ENCODE measurements around the gene SHISA9. TPM values are rescaled to one million over a fixed set of nuclear protein-coding genes. Genes with fewer than 3 reads are reported as not detected.

The SHISA9 gene
- total RNA-seq, 2 experiments from 2014 or later, result not detected

DNA sequence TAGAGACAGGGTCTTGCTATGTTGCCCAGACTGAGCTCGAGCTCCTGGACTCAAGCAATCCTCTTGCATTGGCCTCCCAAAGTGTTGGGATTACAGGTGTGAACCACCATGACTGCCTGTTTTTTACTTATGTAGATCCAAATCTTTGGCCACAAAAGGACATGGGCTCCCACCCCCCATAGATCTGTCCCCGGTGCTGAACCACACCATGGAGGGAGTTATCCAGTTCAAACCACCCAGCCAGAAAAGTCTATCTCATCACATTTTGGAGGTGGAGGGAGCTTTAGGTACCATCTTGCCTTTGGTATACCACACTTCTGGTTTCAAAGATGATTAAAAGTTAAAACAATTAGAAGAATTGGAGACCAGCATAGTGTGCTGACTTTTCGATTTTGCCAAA, 26.2 kb downstream of the SHISA9 start:
- intact Hi-C loops (cut with micrococcal nuclease), result no loop called here
- Mint-ChIP-seq H3K4me1 (ENCODE audit: low read depth) (no peaks in the 10 kb centered on the region), H3K4me3 (no peak overlapping the region), H3K27ac (no peak overlapping the region), H3K27me3 (ENCODE audit: low read depth) (peaks cover 20% of the 10 kb centered on the region), H3K9me3 (no peaks in the 10 kb centered on the region), H3K36me3 (ENCODE audit: low read depth) (no peaks in the 10 kb centered on the region)
- CTCF ChIA-PET, result interaction anchor here (0.6 kb wide), 2 partner anchors 46 to 666 kb away, joined by 4 read pairs; no protein-coding TSS in a partner anchor
- DNase-seq, result no peak

DNA sequence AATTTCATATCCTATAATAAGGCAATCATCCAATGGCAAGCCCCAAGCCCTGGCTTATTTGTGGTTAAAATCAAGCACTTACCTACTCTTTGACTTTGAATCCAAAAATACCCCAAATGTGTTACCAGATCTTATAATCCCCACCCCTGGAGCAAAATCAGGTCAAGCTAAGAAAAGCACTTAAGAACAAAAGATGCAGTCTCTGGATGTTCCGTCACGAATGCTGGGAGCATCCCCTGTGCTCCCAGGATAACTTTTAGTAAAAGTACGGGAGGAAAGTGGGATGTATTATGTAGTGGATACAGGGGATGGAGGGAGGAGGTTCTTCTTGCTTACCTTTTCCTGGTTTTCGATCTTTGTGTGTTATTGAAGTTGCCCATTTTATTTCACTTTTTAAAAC, 29.5 kb downstream of the SHISA9 start:
- Mint-ChIP-seq H3K4me1 (ENCODE audit: low read depth) (no peaks in the 10 kb centered on the region), H3K27ac (no peak overlapping the region), H3K4me3 (no peak overlapping the region), H3K9me3 (no peaks in the 10 kb centered on the region), H3K27me3 (ENCODE audit: low read depth) (peaks cover 14% of the 10 kb centered on the region), H3K36me3 (ENCODE audit: low read depth) (no peaks in the 10 kb centered on the region)
- CTCF ChIA-PET, result no interaction called here
- no peak for DNase-seq
- intact Hi-C loops (cut with micrococcal nuclease), result no loop called here

DNA sequence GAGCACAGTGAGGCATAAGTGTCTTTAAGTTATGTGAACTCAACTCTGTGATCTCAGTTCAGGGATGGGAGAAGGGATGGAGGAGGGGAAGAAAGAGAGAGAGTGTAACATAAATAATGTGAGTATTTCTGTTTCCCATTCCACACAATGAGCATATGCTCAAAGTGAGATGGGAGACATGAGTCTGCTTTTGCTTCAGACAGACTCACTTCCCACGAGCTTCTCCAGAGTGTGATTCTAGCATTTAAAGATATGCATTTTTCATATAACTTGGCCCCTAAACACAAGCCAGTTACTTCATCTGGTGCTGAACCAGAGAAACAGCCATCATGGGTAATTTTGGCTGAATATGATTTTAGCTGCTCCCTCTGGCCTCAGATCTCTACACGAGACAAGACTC, 35.0 kb downstream of the SHISA9 start:
- CTCF ChIA-PET, result no interaction called here

DNA sequence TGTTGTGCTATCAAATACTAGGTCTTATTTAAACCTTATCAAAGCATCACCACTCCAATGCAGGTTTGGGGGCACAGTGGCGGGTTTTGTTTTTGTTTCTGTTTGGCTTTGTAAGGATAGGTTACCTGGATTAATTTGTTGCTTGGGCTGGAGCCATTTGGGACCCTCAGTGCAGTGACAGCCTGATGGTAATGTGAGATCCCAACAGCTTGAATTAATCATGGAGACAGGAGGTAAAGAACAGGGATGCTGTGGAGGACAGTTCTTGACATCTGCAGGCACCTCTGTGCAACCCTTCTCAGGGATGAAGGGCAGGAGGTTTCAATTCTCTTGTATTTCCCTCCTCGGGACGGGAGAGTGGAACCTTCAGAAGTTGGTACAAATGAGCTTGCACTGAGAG, 40.5 kb downstream of the SHISA9 start:
- no peak for DNase-seq
- Mint-ChIP-seq H3K9me3 (no peaks in the 10 kb centered on the region), H3K4me3 (no peak overlapping the region), H3K36me3 (ENCODE audit: low read depth) (no peaks in the 10 kb centered on the region), H3K27me3 (ENCODE audit: low read depth) (peaks cover 9% of the 10 kb centered on the region), H3K4me1 (ENCODE audit: low read depth) (no peaks in the 10 kb centered on the region), H3K27ac (no peak overlapping the region)
- intact Hi-C loops (cut with micrococcal nuclease), result no loop called here
- CTCF ChIA-PET, result interaction anchor here (1.0 kb wide), 1 partner anchor 34 kb away, joined by 3 read pairs; no protein-coding TSS in a partner anchor

More for the DNA sequence above, 35.0 kb downstream of the SHISA9 start:
- intact Hi-C loops (cut with micrococcal nuclease), result no loop called here
- Mint-ChIP-seq H3K36me3 (ENCODE audit: low read depth) (no peaks in the 10 kb centered on the region), H3K9me3 (no peaks in the 10 kb centered on the region), H3K27me3 (ENCODE audit: low read depth) (peaks cover 14% of the 10 kb centered on the region), H3K4me3 (no peak overlapping the region), H3K27ac (no peak overlapping the region), H3K4me1 (ENCODE audit: low read depth) (no peaks in the 10 kb centered on the region)
- no peak for DNase-seq

DNA sequence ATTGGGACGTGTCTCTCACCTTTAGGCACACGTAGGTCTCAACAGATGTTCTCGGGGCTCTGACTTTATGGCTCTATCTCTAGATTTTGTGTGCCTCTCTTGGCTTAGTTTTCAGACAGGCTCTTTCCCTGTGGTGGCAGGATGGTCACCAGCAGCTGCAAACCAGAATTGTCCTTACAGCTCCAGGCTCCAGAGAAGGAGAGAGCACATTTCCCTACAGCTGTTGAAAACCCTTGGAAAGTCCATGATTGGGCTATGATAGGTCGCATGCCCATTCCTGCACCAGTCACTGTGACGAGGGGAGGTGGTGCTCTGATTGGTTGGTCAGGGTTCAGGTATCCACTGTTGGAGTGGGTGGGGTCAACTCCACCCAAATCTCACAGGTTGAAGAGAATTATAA, 41.5 kb downstream of the SHISA9 start:
- intact Hi-C loops (cut with micrococcal nuclease), result no loop called here
- Mint-ChIP-seq H3K27ac (no peak overlapping the region), H3K4me1 (ENCODE audit: low read depth) (no peaks in the 10 kb centered on the region), H3K4me3 (no peak overlapping the region), H3K9me3 (no peaks in the 10 kb centered on the region), H3K27me3 (ENCODE audit: low read depth) (peaks cover 9% of the 10 kb centered on the region), H3K36me3 (ENCODE audit: low read depth) (no peaks in the 10 kb centered on the region)
- DNase-seq, result no peak
- CTCF ChIA-PET, result no interaction called here

DNA sequence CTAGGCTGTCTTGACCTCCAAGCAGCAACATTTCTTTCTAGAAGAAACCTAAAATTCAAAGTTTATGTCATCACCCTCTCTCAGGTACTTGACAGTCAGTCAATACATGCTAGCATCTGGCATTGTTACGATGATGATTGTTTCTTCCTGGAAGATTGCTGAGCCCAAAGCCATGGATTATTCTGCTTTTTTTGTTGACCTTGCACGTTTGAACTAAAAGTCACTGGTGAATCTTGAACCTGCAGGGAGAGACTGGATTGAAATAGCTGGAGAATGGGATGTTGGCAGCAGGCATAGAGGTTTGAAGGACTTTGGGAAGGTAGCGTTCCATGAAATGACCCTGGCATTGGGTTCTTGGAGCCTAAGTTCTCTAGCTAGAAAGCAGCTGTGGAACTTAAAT, 42.9 kb downstream of the SHISA9 start:
- Mint-ChIP-seq H3K27me3 (ENCODE audit: low read depth) (peaks cover 7% of the 10 kb centered on the region), H3K4me3 (no peak overlapping the region), H3K27ac (no peak overlapping the region), H3K36me3 (ENCODE audit: low read depth) (no peaks in the 10 kb centered on the region), H3K9me3 (no peaks in the 10 kb centered on the region), H3K4me1 (ENCODE audit: low read depth) (no peaks in the 10 kb centered on the region)
- intact Hi-C loops (cut with micrococcal nuclease), result no loop called here
- DNase-seq, result no peak
- CTCF ChIA-PET, result no interaction called here

DNA sequence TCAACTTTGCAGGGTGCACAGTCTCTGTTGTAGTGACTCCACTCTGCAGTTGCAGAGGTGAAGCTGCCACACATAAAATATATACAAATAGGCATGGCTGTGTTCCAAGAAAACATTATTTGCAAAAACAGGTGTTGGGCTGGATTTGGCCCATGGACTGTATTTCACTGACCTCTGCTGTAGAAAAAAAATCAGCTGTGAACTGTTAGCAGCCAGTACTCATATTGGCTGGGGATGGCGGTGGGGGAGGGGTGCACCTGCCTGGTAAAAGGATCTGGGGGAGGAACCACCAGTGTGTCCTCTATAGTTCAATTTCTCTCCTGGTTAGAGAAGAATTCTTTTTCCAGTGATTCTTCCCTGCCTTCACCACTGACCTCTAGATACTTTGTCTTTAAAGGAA, 50.0 kb downstream of the SHISA9 start:
- H3K27ac Mint-ChIP-seq, result no peak overlapping the region
- H3K36me3 Mint-ChIP-seq (ENCODE audit: low read depth), result no peaks in the 10 kb centered on the region
- no peak overlapping the region for H3K4me3 Mint-ChIP-seq
- H3K9me3 Mint-ChIP-seq, result peaks cover 3% of the 10 kb centered on the region
- CTCF ChIA-PET, result no interaction called here
- DNase-seq, result no peak
- H3K27me3 Mint-ChIP-seq (ENCODE audit: low read depth), result peaks cover 13% of the 10 kb centered on the region
- no peaks in the 10 kb centered on the region for H3K4me1 Mint-ChIP-seq (ENCODE audit: low read depth)
- intact Hi-C loops (cut with micrococcal nuclease), result no loop called here

DNA sequence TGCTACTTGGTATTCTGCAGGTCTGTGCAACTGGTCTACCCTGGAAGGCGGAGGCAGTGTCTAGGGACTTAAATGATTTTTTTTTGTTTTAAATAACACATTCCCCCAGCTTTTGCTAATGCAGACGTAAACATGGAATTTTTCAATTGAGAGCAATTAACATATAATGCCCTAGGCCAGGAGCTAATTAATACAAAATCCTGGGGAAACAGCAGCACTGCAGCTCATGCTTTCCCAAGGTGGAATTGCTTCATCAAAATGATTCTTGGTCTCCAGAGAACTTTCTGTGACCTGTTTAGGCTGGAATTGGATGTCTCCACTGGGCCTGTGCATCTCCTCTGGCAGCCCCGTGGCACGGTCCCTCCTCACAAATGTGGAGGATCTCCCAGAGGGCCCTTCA, 50.6 kb downstream of the SHISA9 start:
- H3K27me3 Mint-ChIP-seq (ENCODE audit: low read depth), result peaks cover 13% of the 10 kb centered on the region
- H3K27ac Mint-ChIP-seq, result no peak overlapping the region
- intact Hi-C loops (cut with micrococcal nuclease), result no loop called here
- H3K9me3 Mint-ChIP-seq, result peaks cover 3% of the 10 kb centered on the region
- DNase-seq, result no peak
- H3K36me3 Mint-ChIP-seq (ENCODE audit: low read depth), result no peaks in the 10 kb centered on the region
- H3K4me1 Mint-ChIP-seq (ENCODE audit: low read depth), result no peaks in the 10 kb centered on the region
- H3K4me3 Mint-ChIP-seq, result no peak overlapping the region
- CTCF ChIA-PET, result no interaction called here

DNA sequence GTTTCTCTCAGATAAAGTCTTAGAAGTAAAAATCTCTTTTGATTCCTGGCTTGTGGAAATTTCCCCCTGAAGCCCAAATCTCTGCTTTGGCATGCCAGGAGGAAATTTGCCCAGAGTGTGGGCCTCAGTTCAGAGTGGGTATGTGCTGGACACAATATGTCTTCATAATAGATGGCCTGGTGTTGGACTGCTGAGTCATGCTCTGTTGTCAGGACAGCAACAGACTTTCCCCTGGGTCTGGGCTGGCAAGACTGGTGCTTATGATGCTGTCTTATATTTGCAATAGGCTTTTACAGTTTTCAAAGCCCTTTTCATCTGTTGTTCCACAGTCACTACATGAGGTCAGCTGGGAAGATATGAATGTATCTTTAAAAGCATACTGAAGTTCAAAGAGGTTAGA, 57.0 kb downstream of the SHISA9 start:
- DNase-seq, result no peak
- peaks cover 6% of the 10 kb centered on the region for H3K27me3 Mint-ChIP-seq (ENCODE audit: low read depth)
- CTCF ChIA-PET, result no interaction called here
- H3K4me3 Mint-ChIP-seq, result no peak overlapping the region
- no peak overlapping the region for H3K27ac Mint-ChIP-seq
- peaks cover 2% of the 10 kb centered on the region for H3K9me3 Mint-ChIP-seq
- H3K36me3 Mint-ChIP-seq (ENCODE audit: low read depth), result no peaks in the 10 kb centered on the region
- no peaks in the 10 kb centered on the region for H3K4me1 Mint-ChIP-seq (ENCODE audit: low read depth)
- intact Hi-C loops (cut with micrococcal nuclease), result no loop called here

DNA sequence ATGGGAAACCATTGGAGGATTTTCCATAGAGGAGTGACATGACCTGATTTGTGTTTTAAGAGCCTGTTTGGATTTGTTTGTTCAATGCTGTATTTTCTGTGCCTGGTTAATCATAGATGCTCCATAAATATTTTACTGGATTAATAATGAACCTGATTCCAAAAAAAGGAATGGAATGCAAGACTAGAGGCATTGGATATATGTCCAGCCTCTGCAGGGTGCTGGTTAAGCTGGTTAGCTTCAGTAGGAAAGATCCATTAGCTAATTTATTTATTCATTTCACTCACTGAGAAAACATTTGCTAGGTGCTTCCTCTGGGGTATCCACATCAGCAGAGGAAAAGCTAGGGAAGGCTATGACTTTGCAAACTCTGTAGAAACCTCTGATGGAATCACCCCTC, 57.7 kb downstream of the SHISA9 start:
- peaks cover 2% of the 10 kb centered on the region for H3K9me3 Mint-ChIP-seq
- peaks cover 6% of the 10 kb centered on the region for H3K27me3 Mint-ChIP-seq (ENCODE audit: low read depth)
- intact Hi-C loops (cut with micrococcal nuclease), result no loop called here
- H3K27ac Mint-ChIP-seq, result no peak overlapping the region
- CTCF ChIA-PET, result no interaction called here
- H3K36me3 Mint-ChIP-seq (ENCODE audit: low read depth), result no peaks in the 10 kb centered on the region
- no peak for DNase-seq
- no peak overlapping the region for H3K4me3 Mint-ChIP-seq
- no peaks in the 10 kb centered on the region for H3K4me1 Mint-ChIP-seq (ENCODE audit: low read depth)

DNA sequence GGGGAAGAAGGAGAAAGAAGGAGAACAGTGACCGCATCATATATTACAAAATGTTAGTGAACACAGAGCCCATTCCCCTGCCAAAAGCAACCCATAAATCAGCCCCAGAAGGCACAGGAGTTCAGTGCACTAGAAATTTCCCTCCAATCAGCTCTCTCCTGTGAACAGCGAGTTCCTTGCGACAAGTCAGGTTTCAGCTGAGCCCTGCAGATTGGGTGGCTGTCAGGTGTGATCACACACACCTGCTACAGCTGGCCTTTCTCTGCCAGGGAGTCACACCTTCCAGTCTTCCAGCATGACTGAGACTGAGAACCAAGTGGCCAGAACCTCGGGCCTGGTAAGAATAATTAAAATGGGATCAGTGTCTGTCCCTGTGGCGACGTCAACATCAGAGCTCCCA, 60.2 kb downstream of the SHISA9 start:
- no peak overlapping the region for H3K27ac Mint-ChIP-seq
- no peak overlapping the region for H3K4me3 Mint-ChIP-seq
- peaks cover 2% of the 10 kb centered on the region for H3K9me3 Mint-ChIP-seq
- no peaks in the 10 kb centered on the region for H3K36me3 Mint-ChIP-seq (ENCODE audit: low read depth)
- H3K4me1 Mint-ChIP-seq (ENCODE audit: low read depth), result no peaks in the 10 kb centered on the region
- no peak for DNase-seq
- intact Hi-C loops (cut with micrococcal nuclease), result no loop called here
- peaks cover 2% of the 10 kb centered on the region for H3K27me3 Mint-ChIP-seq (ENCODE audit: low read depth)
- CTCF ChIA-PET, result no interaction called here

DNA sequence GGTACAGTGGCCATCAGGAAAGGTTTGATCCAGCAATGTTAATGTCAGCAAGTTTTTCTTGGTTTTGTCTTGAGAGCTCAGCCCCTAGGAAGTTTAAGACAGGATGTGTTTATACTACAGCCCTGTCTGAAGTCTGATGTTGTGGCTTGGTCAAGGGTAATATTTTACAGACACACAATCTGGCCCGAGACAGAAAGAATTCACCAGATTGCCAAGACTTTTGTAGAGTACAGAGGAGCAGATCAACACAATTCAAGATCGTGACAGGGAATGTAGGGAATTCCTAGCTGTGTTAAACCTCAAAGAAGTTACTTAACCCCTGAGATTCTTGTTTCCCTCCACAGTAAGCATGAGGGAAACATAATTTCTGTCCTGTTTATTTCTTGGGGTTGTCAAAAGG, 63.1 kb downstream of the SHISA9 start:
- Mint-ChIP-seq H3K9me3 (peaks cover 2% of the 10 kb centered on the region), H3K4me1 (ENCODE audit: low read depth) (no peaks in the 10 kb centered on the region), H3K4me3 (no peak overlapping the region), H3K27ac (no peak overlapping the region), H3K27me3 (ENCODE audit: low read depth) (peaks cover 2% of the 10 kb centered on the region), H3K36me3 (ENCODE audit: low read depth) (no peaks in the 10 kb centered on the region)
- intact Hi-C loops (cut with micrococcal nuclease), result no loop called here
- CTCF ChIA-PET, result interaction anchor here (0.7 kb wide), 1 partner anchor 999 kb away, joined by 4 read pairs; the partner anchor contains the start of gene TNFRSF17
- DNase-seq, result no peak

DNA sequence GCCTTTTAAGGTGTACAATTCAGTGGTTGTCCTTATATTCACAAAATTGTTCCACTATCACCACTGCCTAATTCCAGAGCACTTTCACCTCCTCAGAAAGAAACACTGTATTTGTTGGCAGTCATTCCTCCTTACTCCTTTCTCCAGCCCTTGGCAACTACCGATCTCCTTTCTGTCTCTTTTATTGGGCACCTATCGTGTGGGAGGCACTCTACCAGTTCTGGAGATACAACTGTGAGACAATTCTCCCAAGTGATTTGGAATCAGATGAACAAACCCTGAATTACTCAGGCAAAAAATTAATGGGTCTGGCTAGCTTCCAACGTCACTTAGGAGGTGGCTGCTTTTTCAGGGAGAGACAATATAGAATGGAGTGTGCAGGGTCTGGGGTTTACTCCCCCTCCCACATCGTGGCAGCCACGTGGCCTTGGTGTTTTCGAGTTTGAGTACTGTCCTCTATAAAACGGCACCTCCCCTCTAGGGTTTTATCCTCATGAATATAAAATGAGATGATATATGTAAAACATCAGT, 63.9 kb downstream of the SHISA9 start:
- no peak overlapping the region for H3K4me3 Mint-ChIP-seq
- no peaks in the 10 kb centered on the region for H3K36me3 Mint-ChIP-seq (ENCODE audit: low read depth)
- H3K27ac Mint-ChIP-seq, result no peak overlapping the region
- intact Hi-C loops (cut with micrococcal nuclease), result no loop called here
- no peaks in the 10 kb centered on the region for H3K4me1 Mint-ChIP-seq (ENCODE audit: low read depth)
- H3K27me3 Mint-ChIP-seq (ENCODE audit: low read depth), result peaks cover 2% of the 10 kb centered on the region
- H3K9me3 Mint-ChIP-seq, result peaks cover 2% of the 10 kb centered on the region
- CTCF ChIA-PET, result no interaction called here
- DNase-seq, result no peak

DNA sequence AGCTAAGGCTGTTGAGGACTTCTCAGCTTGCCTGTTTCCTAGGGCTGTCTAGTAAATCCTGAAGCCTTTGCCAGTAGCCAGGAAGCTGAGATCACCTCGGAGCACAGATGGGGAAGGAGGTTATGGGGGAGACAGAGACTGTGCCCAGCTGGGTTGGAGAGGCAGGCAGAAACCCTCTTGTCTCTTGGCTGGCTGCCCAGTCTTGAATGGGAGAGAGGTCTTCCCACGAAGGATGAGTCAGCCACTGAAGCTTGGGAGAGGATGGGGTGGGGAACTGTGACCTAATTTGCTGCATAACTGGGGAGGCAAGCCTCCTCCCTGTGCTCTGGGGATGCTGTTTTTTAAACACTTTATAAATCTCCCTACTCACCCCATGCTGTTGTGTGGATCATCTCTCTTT, 69.8 kb downstream of the SHISA9 start:
- H3K27ac Mint-ChIP-seq, result no peak overlapping the region
- CTCF ChIA-PET, result no interaction called here

More for the DNA sequence above, 69.8 kb downstream of the SHISA9 start:
- Mint-ChIP-seq H3K27me3 (ENCODE audit: low read depth) (peaks cover 6% of the 10 kb centered on the region), H3K4me3 (no peak overlapping the region), H3K9me3 (no peaks in the 10 kb centered on the region), H3K36me3 (ENCODE audit: low read depth) (no peaks in the 10 kb centered on the region), H3K4me1 (ENCODE audit: low read depth) (no peaks in the 10 kb centered on the region)
- intact Hi-C loops (cut with micrococcal nuclease), result no loop called here
- no peak for DNase-seq
